K562 (cell line): ENCODE data around the gene WTAP. TPM values are rescaled to one million over a fixed set of nuclear protein-coding genes. Genes with fewer than 3 reads are reported as not detected.

Experiments used
- CHD2 ChIP-seq: IDR thresholded peaks from 2 replicates; pipeline ENCODE4 v1.6.1; 2011; ENCODE audit warnings: low read depth, low read length
- CSDE1 ChIP-seq, 2 experiments: fragments of 450-650 bp; IDR thresholded peaks; 2 replicates each; pipeline ENCODE4 v1.6.1; 2016; ENCODE audit warnings: mild to moderate bottlenecking in 1 of 2
- ERF ChIP-seq: fragments of 450-650 bp; formaldehyde crosslinking; IDR thresholded peaks from 2 replicates; pipeline ENCODE4 v1.4.0; 2020; ENCODE audit warnings: mild to moderate bottlenecking, mixed read lengths
- FOXJ3 ChIP-seq: sonication (generic); formaldehyde crosslinking; IDR thresholded peaks from 2 replicates; pipeline ENCODE4 v1.4.0; 2020; ENCODE audit warnings: mild to moderate bottlenecking, missing genetic modification reagents
- FUS ChIP-seq: fragments of 200-400 bp; formaldehyde crosslinking; optimal IDR thresholded peaks from 2 replicates; pipeline ENCODE3; 2017; ENCODE audit warnings: low read depth, low read length
- HOMEZ ChIP-seq: fragments of 250-450 bp; sonication (Bioruptor Pico); IDR thresholded peaks from 2 replicates; pipeline ENCODE4 v1.4.0; 2020; ENCODE audit warnings: mild to moderate bottlenecking, moderate library complexity
- ILF3 ChIP-seq: fragments of 450-650 bp; IDR thresholded peaks from 2 replicates; pipeline ENCODE4 v1.6.1; 2018; ENCODE audit warnings: antibody characterized with exemption, mild to moderate bottlenecking, moderate library complexity, borderline replicate concordance
- PHF21A ChIP-seq: fragments of 450-650 bp; IDR thresholded peaks from 2 replicates; pipeline ENCODE4 v1.6.1; 2017; ENCODE audit warnings: low read depth, borderline replicate concordance
- TCF15 ChIP-seq: fragments of 250-450 bp; sonication (Bioruptor Pico); IDR thresholded peaks from 2 replicates; pipeline ENCODE4 v1.8.0; 2022; ENCODE audit warnings: moderate library complexity, mild to moderate bottlenecking, inconsistent platforms
- TFAP4 ChIP-seq: sonication (generic); formaldehyde crosslinking; IDR thresholded peaks from 2 replicates; pipeline ENCODE4 v1.8.0; 2022; ENCODE audit warnings: missing genetic modification reagents, mild to moderate bottlenecking, moderate library complexity, borderline replicate concordance
- ZNF407 ChIP-seq: fragments of 450-650 bp; IDR thresholded peaks from 2 replicates; pipeline ENCODE4 v1.6.1; 2016; ENCODE audit warnings: low read depth
- ZNF583 ChIP-seq: fragments of 250-450 bp; sonication (Bioruptor Pico); IDR thresholded peaks from 2 replicates; pipeline ENCODE4 v1.4.0; 2020
- polyA plus RNA-seq, 8 experiments: library from polyadenylated mRNA; depleted of rRNA in 4 of 8; stranded (reverse) in 5 of 8; unstranded in 3 of 8; fragments of >200 nt; fragmentation: Nextera tagmentation in 2 of 8; fragmentation: Illumina TruSeq in 1 of 8; extraction: Ambion mirVana in 2 of 8; extraction: Trizol in 1 of 8; gene quantifications; 2 replicates each; pipeline versions ENCODE4 v1.2.1 to v1.2.3, GENCODE V29; 2011 to 2014; ENCODE audit warnings: inconsistent platforms in 1 of 8, missing spikeins in 1 of 8
- total RNA-seq, 7 experiments: library from RNA; depleted of rRNA in 6 of 7; stranded (reverse); fragments of >200 nt in 6 of 7; fragmentation: Illumina TruSeq in 2 of 7; extraction: Trizol in 2 of 7; gene quantifications; 2 replicates each; pipeline versions ENCODE4 v1.2.1 to v1.2.3, GENCODE V29; 2011 to 2021; ENCODE audit warnings: low replicate concordance in 1 of 7

Gene WTAP
- total and polyA plus RNA-seq, 9 of the 15 experiments (the other 6 are each of a cell fraction or from before 2014, with no cell fraction given): 52.4 to 156 (median 110) TPM

GRCh38 chr6:159693128-159693893 lies 34.0 kb upstream of the WTAP start, which contains the start of gene SOD2 (continued):
- TF ChIP-seq ZNF407 (no peak), ILF3 (no peak), TFAP4 (CRISPR knock-in tag) (peak; percentile 87), CHD2 (0 out of 2 replicates have a peak, but pooled peaks have one; percentile 18), FUS (peak; percentile 91), ERF (CRISPR knock-in tag) (peak; percentile 84; the same call in 1 of the 2 replicates), FOXJ3 (no peak), CSDE1 (IDR thresholded peaks at IDR 0.05) (no peak), HOMEZ (peak; percentile 76; the same call in 1 of the 2 replicates), PHF21A (no peak), ZNF583 (peak; percentile 84), TCF15 (no peak)
- TF ChIP-seq, all 486 proteins: peak for 151
